Activated B cell treated with CpG ODN at 0.5 μM for 24 hours (primary cell): ENCODE results near the gene GPHN. TPM values are rescaled to one million over a fixed set of nuclear protein-coding genes. Genes with fewer than 3 reads are reported as not detected.

Source experiments
- ATAC-seq: fragments of 200-7000 bp; cut with Tn5 transposase; one replicate; pipeline ENCODE4 v1.10.0; 2021; ENCODE audit warnings: low read depth, mild to moderate bottlenecking, moderate library complexity
- CTCF ChIA-PET: fragments of 350-600 bp; sonication (Branson Sonifier 250); formaldehyde crosslinking; loops from one replicate; lab custom pipeline; 2021; ENCODE audit warnings: antibody characterized with exemption; lab: Charles Lee
- POLR2A ChIA-PET: fragments of 350-600 bp; sonication (Branson Sonifier 250); formaldehyde crosslinking; loops from one replicate; lab custom pipeline; 2021; ENCODE audit warnings: antibody characterized with exemption; lab: Charles Lee
- DNase-seq: peaks from one replicate; pipeline ENCODE4 v3.0.0; 2022
- H3K27ac Mint-ChIP-seq: one replicate; pipeline ENCODE4 v1.8.0; 2020; ENCODE audit warnings: mixed read lengths
- H3K27me3 Mint-ChIP-seq: one replicate; pipeline ENCODE4 v1.8.0; 2021; ENCODE audit warnings: mixed read lengths
- H3K36me3 Mint-ChIP-seq: one replicate; pipeline ENCODE4 v1.8.0; 2021; ENCODE audit warnings: low read depth, mixed read lengths
- H3K4me1 Mint-ChIP-seq: one replicate; pipeline ENCODE4 v1.8.0; 2021; ENCODE audit warnings: mixed read lengths
- H3K4me3 Mint-ChIP-seq: one replicate; pipeline ENCODE4 v1.8.0; 2020; ENCODE audit warnings: mild to moderate bottlenecking, mixed read lengths
- H3K9me3 Mint-ChIP-seq: one replicate; pipeline ENCODE4 v1.8.0; 2020; ENCODE audit warnings: mixed read lengths
- CTCF ChIP-seq: fragments of 200-600 bp; IDR thresholded peaks from one replicate; pipeline ENCODE4 v1.8.0; 2022; ENCODE audit warnings: antibody characterized with exemption, mild to moderate bottlenecking
- intact Hi-C: fragments of 100-400 bp; cut with micrococcal nuclease; formaldehyde crosslinking; loops from one replicate; pipeline ENCODE4 v1.15.1; 2024
- total RNA-seq: library from RNA; stranded (reverse); gene quantifications from 2 replicates; pipeline ENCODE4 v1.2.3, GENCODE V29; 2022

Gene GPHN
- total RNA-seq, 1 donor from 2014 or later: 36.9 TPM

- Mint-ChIP-seq H3K27ac (no peak overlapping the region), H3K9me3 (peaks cover 22% of the 10 kb centered on the region), H3K27me3 (no peaks in the 10 kb centered on the region), H3K4me3 (no peak overlapping the region), H3K36me3 (peaks cover 2% of the 10 kb centered on the region), H3K4me1 (peaks cover 4% of the 10 kb centered on the region)
- CTCF ChIA-PET: no interaction called here
- ATAC-seq (no peak), DNase-seq (no peak)
- intact Hi-C loops: no loop called here
- TF ChIP-seq CTCF: no peak
- POLR2A ChIA-PET: no interaction called here
These were observed 98.9 kb downstream of the GPHN start for GRCh38 chr14:66606826-66607225.

- CTCF ChIA-PET: no interaction called here
- no peak overlapping the region for H3K27ac Mint-ChIP-seq
These were observed 102.2 kb downstream of the GPHN start for GRCh38 chr14:66610154-66610563.

GRCh38 chr14:66613344-66613743 is 105.4 kb downstream of the GPHN start:
- peaks cover 8% of the 10 kb centered on the region for H3K36me3 Mint-ChIP-seq
- no peaks in the 10 kb centered on the region for H3K27me3 Mint-ChIP-seq
- CTCF ChIA-PET: no interaction called here
- POLR2A ChIA-PET: no interaction called here
- no peak for ATAC-seq
- H3K4me3 Mint-ChIP-seq: no peak overlapping the region
- H3K27ac Mint-ChIP-seq: no peak overlapping the region
- no peaks in the 10 kb centered on the region for H3K4me1 Mint-ChIP-seq
- peaks cover 33% of the 10 kb centered on the region for H3K9me3 Mint-ChIP-seq
- intact Hi-C loops: loop anchor here (5.0 kb wide), 1 partner anchor 106 kb away; the partner anchor contains the start of gene GPHN
- no peak for DNase-seq
- TF ChIP-seq CTCF: no peak

More at GRCh38 chr14:66610154-66610563, 102.2 kb downstream of the GPHN start:
- intact Hi-C loops: loop anchor here (5.0 kb wide), 1 partner anchor 103 kb away; the partner anchor contains the start of gene GPHN
- no peak for ATAC-seq
- Mint-ChIP-seq H3K27me3 (no peaks in the 10 kb centered on the region), H3K9me3 (peaks cover 25% of the 10 kb centered on the region), H3K4me1 (no peaks in the 10 kb centered on the region), H3K4me3 (no peak overlapping the region), H3K36me3 (peaks cover 2% of the 10 kb centered on the region)
- POLR2A ChIA-PET: no interaction called here
- TF ChIP-seq CTCF: no peak
- DNase-seq: no peak

GRCh38 chr14:66619952-66620351 is 112.0 kb downstream of the GPHN start:
- no peak for DNase-seq
- Mint-ChIP-seq H3K4me3 (no peak overlapping the region), H3K4me1 (no peaks in the 10 kb centered on the region), H3K27ac (no peak overlapping the region), H3K36me3 (peaks cover 6% of the 10 kb centered on the region), H3K9me3 (peaks cover 20% of the 10 kb centered on the region), H3K27me3 (no peaks in the 10 kb centered on the region)
- no peak for ATAC-seq
- TF ChIP-seq CTCF: no peak
- CTCF ChIA-PET: no interaction called here
- POLR2A ChIA-PET: no interaction called here
- intact Hi-C loops: no loop called here

- DNase-seq: no peak
- ChIA-PET POLR2A (interaction anchor here (0.9 kb wide), 1 partner anchor 736 kb away, joined by 3 read pairs; the partner anchor contains the start of genes ATP6V1D and EIF2S1), CTCF (interaction anchor here (0.6 to 2.7 kb wide), 11 partner anchors 12 to 662 kb away, joined by 3 to 23 read pairs (median 4); no protein-coding TSS in a partner anchor)
- Mint-ChIP-seq H3K4me1 (no peaks in the 10 kb centered on the region), H3K27me3 (no peaks in the 10 kb centered on the region), H3K4me3 (no peak overlapping the region), H3K36me3 (no peaks in the 10 kb centered on the region), H3K27ac (no peak overlapping the region), H3K9me3 (peaks cover under 1% of the 10 kb centered on the region)
- ATAC-seq: no peak
- intact Hi-C loops: loop anchor here (1.0 to 2.0 kb wide), 3 partner anchors 129 to 494 kb away; no protein-coding TSS in a partner anchor
- no peak for TF ChIP-seq CTCF
These were observed 115.9 kb downstream of the GPHN start for GRCh38 chr14:66623838-66624237.
